Measurements from ENCODE around the gene NUDT21.

Gene NUDT21

DNA sequence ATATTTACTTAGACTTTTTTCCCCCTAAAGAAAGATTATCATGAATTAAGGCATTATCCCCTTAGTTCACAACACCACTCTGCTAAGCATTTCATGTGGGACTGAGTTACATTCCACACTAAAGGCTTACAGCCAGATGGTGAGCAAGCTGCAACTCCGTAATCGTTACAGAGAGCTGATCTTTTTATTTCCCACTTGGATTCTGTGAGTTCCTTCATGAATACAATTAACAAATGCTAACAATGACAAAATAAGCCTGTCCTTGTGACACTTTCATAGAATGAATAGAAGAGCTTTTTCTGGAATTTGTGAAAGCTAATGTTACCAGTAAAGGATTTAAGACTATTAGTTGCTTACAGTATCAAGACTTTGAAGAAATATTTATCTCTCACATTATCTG, 9.0 kb upstream of the NUDT21 start:
- no peak for DNase-seq

DNA sequence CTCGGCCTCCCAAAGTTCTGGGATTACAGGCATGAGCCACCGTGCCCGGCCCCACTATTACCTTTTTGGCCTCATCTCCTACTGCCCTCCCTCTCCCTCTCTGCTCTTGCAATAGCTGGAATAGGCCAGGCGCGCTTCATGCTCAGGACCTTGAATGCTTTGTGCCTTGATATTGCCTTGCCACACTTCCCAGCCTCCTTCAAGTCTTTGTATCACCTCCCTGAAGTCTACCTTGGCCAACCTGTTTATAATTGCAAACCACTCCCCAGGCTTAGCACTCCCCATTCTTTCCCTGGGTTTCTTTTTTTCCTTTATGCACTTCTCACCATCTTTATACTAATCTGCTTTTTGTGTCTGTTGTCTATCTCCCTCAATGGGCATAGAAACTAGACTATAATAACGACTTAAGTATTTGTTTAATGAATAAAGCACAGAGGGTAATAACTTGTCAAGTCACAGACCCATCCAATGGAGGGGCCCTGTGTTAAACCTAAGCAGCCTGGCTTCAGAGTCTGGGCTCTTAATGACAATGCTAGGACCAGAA, 6.9 kb upstream of the NUDT21 start:
- DNase-seq = no peak

DNA sequence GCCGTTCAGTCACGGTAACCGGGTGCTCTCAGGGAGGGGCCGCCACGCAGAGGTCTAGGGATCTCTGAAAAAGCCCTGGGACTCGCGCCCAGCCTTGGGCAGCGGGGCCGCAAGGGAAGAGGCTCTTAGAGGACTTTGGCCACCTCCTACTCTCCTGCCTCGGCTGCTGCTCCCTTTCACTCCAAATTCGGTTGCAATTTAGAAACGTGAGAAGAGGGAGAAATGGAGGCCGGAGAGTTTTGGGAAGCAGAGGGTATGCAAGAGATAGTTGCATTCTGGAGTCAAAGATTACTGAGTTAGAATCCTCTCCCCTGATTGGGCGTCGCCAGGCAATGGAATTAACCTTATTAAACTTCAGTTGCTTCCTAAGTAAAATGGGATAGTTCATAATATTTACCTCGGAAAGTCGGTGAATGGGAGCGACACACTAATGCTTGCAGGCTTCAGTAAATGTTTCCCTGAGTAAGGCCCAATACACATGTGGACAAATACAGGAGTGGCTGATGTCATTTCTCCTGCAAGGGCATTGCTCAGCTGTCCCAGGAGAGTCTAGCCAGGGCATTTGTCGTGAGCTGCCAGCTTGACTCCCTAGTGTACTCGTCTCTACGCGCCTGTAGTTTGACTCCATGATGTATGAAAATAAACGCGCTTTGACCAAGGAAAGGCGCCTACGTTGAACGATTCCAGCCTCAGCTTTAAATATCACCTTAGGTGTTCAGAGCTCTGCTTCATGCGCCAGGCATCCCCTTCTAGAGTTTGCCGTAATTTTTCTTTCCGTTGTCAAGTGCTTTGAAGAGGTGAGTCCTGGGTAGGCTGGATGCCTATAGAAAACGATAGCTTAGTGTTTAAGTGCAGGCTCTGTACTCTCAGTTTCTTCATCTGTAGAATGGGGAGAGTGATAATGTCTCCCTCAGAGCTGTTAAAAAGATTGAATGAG, 889 bp upstream of the NUDT21 start:
- peak; percentile 4 for DNase-seq

DNA sequence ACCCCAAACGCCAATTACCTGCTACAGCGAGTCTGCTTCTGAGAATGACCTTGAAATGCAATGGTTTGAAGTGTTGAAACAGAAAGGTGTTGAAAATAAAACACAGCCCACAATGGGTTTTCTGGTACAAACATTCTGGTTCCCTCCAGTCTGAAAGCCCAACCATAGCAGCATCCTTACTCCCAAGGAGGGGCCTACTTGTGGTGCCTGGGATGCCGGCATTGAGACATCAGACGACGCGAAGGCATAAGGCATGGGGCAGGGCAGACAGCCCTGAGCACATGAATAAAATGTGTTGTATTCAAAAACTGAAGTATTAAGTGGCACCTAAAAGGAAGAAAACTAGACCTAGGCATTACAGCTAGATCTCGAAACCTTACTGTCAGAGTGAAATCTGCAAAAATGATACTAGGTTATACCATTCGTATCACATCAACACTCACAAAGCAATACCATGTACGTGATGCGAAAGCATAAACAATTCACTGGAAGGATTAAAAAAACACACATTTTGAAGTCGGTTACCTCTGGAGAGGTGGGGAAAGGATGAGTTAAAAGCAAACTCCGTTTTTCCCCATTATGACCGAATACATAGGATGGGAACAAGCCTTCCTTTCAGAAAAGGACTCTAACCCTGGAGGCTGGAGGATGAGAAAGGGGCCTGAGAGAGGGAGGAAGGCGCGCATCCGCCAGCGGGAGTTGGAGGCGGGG, 702 bp downstream of the NUDT21 start:
- no peak for DNase-seq

DNA sequence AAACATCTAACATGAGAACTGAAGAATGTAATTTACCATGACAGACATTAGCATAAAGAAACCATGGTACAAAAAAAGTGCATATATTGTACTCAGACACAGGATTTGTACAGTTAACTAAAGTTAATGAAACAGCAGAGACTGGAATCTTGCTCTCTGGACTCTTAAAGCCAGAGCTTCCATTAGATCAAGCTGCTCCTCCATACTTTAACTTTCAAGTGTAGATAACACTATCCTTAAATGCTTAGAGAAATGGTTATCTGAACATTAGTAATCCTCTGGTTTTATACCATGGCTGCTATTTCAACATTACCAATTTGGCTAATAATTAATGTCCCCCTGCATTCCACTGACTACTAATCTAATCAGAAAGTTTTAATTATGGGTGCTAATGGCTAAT, 3.1 kb downstream of the NUDT21 start:
- no peak for DNase-seq

DNA sequence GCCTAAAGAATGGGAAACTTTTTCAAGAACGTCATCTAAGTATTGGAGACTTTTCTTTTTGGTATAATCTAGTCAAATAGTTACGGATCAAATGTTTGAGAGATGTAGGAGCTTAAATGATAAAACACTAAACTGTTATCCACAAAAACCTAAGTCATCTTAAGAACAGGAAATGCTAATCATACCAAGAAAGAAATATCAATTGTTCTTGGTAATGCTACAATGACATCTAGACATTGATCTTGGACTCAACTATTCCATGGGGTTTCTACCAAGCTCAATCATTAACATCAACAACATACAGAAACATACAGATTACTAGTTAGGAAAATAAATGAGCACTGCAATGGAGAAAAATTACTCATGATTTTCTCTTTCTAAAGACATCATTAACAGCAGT, 3.8 kb downstream of the NUDT21 start:
- DNase-seq = no peak

DNA sequence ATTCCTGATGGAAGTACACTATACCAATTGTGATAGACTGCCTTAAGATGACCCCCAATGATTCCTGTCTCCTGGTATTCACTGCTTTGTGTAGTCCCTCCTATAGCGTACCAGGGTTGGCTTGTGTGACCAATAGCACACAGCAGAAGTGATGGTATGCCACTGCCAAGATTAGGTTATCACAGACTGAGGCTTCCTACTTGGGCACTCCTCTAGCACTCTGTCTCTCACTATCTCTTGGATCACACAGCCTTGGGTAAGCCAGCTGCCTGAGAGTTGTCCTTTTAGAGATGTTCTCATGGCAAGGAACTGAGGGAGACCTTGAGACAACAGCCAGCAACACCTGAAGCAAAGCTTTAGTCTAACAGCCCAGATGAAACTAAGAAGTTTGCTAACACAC, 13.1 kb downstream of the NUDT21 start:
- DNase-seq = no peak

DNA sequence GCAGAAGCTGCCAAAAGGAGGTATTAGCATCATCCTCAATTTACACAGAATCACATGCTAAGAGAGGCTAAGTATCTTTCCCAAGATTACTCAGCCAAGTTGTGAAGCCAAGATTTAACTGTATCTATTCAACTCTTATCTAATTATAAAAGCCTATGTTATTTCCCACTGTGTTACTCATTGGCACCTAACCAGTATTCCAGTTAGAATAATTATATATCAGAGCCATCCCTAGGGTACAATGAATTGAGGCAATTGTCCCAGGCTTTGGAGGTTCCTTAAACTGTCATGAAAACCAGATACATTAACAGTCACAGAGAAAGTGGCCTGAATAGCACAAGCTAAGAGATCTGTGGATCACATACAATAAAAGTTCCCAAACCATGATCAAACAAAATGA, 14.9 kb downstream of the NUDT21 start:
- DNase-seq = no peak

DNA sequence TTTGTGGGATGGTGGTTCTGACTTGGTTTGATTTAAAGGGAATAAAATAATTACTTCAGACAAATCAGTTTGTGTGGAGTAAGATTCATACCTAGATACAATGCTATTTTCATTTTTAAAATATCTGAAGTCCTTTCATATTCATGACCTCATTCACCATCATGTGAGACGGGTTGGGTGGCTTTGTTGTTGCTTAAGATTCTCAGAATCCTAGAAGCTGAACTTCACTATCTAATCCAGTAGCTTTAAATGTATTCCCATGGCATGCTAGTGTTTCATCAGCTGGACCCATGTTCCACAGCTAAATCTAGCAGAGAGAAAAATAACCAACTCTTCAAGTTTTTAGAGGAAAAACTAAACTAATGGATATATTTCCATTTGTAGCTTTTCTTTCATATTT, 23.0 kb downstream of the NUDT21 start:
- DNase-seq = no peak

DNA sequence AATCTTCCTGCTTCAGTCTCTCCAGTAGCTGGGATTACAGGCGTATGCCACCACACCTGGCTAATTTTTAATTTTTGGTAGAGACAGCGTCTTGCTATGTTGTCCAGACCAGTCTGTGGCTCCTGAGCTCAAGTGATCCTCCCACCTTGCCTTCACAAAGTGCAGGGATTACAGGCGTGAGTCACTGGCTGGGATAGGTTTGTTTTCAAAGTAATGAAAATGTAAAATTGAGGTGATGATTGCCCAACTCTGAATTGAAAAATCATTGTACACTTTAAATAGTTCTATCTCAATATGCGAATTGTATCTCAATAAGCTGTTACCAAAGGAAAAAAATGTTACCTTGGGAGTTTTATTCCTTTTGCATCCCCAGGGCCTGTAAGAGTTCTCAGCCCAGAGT, 24.5 kb downstream of the NUDT21 start:
- DNase-seq = no peak

DNA sequence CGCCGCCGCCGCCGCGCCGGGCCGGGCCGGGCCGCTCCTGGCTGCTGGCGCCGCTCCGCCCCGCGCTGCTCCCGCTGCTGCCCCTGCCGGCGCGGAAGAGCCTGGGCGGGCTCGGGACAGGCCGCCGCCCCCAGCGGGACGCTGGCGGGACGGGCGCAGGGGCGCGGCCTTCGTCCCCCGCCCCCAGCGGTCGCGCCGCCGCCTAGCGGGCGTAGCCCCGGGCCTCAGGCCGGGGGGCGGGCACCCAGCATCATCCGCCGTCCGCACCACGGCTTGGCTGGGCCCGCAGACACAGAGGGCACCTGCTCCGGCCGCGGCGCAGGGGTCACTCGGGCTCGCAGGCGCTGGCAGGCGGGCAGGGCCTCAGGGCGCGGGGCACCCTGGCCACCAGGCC, 25.7 kb downstream of the NUDT21 start, which contains the start of gene AMFR:
AMFR (minus strand) TSS at position 107 of the 394 bp plus-strand sequence. CDS start 218 bp downstream, outside the sequence.
- DNase-seq = peak; percentile 58

DNA sequence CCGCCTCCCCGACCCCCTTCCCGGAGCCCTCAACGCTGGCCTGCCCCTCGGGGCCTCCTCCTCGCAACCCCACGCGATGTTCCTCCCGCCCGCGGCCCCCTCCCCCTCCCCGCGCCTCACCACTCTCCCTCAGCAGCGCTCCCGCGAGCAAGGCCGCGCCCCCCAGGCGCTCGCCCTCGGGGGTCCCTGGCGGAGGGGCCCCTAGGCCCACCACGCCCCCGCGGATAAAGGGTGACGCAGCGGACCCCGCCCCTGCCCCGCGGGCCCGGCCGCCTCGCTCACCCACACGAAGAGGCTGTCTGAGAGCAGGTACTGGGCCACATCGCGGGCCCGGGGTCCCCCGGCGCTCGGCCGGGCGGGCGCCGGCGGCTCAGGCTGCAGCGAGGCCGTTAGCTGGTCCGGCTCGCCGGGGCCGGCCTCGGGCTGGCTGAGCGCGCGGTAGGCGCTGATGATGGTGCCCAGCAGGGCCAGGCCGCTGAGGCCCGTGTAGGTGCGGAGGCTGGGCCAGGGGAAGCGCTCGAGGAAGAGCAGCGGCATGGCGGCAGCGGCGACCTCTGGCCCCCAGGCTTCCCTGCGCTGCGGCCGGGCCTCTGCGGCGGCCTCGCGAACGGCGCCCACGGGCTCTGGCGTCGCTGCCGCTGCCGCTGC, 26.2 kb downstream of the NUDT21 start:
- DNase-seq = peak; percentile 21

DNA sequence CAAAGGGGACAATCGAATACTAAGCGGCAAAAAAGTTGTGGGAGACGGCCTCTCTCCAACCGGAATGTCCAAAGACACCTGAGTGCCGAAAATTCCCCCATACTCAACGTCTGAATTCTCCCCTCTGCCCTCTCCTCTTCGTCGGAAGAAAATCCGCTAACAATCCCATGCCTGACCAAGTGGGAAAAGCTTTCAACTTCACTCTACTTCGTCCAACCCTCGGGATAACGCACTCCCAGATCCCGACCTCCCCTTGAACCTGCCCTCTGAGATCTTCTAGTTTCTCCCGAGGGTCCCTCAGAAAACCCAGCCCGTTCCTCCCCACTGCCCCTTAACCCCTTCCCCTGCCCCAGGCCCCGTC, 26.7 kb downstream of the NUDT21 start:
- DNase-seq = no peak

DNA sequence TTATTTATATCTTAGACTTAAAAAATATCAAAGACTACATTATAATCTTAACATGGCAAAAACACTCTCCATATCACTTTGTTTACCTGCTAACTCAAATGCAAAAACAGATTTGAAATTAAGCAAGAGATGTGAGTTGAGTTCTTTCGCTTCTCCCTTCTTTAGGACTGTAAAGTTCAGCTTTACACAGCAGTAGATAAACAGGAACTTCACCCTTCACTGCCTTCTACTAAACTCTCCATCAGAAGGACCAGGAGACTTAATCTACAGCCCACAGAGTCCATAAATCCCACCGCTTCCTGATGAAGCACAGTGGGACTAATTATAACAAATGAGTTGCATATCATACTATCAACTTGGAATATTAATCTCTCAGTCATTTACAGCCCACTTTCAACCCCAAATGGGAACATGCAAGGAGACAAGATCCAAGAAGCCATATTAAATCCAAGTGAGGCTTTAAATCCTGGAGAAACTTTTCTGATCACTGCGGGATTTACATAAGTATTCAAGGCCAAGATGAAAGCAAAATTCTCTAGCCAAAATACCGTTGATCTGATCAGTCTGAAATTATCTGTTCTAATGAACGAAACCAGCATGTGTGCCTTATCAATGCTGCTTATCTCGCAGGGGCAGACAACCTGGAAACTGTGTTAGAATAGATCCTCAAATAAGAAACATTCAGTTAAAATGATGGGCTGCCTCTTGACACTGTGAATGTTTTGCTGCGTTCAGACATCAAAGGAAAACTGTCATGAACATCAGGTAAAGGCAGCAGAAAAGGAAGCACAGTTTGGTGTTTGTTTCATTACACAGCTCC, 27.3 kb downstream of the NUDT21 start:
- DNase-seq = no peak

DNA sequence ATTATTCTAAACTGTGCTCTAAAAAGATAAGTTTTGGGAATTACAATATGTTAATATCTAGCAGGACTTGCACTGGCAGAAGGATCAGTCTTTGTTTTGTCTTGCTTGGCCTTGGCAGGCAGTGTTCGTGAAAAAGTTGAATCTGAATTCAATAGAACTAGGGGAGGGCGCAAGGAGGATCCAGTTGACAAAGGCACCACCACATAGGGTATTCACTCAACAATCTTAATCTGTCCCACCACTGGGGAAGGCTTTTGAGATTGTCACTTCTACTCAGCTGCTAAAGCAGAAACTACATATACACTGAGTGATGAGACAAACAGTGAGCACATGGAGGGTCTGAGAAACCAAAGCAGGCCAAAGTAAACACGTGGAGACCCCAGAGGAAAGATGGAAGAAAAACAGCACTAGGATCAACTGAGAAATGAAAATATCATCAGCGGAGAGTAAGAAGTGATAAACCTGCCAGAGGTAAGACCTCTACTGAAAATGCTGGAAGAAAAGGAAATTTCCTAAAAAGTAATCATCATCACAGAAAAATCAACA, 28.2 kb downstream of the NUDT21 start:
- DNase-seq = no peak

DNA sequence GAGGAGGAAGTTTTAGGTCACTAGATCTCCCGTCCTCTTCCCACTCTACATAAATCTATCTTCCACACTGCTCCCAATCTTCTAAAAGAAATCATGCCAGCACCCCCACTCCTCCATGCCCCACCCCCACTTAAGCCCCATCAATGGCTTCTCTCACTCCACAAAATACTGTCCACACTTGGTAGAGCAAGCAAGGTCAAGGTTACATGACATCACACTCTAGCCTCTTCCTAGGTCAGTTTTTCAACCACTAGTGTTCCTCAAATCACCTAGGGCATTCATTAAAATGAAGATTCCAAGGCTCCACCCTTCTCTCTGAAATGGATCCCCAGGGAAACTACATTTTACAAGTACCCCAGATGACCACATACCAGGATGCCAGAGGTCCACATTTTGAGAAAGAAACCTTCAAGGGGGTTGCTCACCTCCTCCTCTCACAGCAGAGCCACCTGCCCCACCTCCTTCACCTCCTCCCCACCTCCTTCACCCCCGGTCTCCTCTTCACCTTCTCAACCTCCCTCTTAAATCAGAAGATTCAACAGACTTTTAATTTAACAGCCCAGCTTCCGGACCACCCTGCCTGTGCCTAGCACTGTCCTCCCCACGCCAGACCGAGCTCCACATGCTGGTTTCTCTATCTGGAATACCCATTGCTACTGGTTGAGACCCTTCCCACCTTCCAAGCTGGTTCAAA, 29.0 kb downstream of the NUDT21 start:
- no peak for DNase-seq

DNA sequence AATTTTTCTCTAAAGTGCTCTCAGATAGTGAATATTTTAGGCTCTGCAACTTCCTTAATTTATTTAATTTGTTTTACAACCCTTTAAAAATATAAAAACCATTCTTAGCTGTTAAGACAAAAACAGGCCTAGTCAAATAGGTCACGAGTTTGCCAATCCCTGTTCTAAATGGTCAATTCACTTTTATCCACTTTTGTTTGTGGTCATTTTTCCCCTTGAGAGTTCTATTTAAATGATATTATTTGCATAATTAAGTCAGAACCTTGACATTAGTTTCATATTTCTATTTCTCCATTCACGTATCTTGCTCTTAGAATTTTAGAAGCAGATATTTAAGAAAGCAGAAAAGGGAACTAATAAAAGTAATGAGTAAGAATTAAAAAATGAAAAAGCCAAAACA, 29.8 kb downstream of the NUDT21 start:
- DNase-seq = no peak

DNA sequence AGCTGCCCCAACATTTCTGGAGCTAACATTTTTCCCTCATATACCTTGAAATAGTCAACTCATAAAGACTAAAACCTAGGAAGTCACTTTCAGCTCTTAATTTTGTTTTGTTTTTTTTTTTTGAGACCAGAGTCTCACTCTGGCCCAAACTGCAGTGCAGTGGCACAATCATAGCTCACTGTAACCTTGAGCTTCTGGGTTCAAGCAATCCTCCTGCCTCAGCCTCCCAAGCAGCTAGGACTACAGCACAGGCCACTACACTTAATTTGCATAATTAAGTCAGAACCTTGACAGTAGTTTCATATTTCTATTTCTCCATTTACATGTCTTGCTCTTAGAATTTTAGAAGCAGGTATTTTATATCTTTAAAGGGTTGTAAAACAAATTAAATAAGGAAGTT, 30.5 kb downstream of the NUDT21 start:
- no peak for DNase-seq

DNA sequence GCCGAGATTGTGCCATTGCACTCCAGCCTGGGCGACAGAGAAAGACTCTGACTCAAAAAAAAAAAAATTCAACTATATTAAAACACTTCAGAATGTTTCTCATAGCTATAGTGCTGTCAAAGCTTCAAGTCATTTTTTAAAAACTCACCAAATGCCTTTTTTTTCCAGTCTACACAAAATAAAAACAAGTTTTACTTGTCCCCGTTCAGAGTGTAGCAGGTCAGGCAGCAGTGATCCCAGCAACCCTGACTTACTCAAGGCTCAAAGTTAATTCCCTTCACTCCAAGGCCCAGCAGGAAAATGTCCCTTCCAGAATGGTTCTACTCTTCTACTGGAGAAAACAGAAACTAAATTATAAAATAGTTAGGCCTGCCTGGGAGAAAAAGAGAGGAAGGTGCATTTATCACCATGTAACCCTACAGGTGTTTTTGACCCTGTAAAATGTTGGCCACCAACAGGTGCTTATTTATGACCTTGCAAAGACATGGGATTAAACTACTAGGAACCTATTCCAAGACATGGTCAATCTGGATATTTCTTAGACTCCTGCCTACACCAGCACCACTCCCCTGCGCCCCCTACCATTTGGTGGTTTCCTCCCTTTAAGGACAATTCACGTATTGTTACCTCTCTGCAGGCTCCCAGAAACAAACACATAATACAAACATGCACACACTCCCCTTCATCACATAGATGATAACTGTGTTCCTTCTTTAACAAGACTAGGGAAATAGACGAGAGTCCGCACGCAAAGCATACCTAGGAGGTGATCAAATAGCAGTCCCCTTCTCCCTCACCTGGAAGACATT, 31.2 kb downstream of the NUDT21 start:
- DNase-seq = no peak

DNA sequence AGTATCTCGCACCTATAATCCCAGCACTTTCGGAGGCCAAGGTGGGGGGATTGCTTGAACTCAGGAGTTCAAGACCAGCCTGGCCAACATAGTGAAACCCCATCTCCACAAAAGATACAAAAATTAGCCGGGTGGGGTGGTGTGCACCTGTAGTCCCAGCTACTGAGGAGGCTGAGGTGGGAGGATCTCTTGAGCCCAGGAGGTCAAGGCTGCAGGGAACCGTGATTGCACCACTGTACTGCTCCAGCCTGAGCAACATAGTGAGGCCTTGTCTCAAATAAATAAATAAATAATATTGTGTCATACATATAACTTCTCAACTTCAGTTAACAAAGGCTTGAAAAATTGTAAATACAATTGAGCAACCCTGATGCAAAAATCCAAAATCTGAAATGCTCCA, 34.0 kb downstream of the NUDT21 start:
- DNase-seq = no peak

DNA sequence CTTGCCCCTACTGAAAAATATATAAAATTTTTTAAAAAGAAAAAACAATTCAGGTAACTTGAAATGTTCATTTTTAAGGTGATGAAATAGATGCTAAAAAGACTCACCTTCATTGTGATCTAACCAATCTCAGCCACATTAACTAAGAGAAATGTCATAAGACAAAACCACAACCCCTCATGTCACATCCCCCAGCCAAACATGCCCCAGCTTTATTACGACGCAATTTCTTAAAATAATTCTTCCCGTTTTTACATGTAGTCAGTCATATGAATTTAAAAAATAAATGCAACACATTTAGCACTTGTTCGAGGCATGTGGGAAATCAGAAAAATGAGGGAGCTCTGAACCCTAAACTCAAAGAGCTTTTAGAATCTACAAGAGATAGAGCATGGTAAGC, 35.3 kb downstream of the NUDT21 start:
- DNase-seq = no peak
